Panc1 (cell line): ENCODE data around the gene RAD50. TPM values are rescaled to one million over a fixed set of nuclear protein-coding genes. Genes with fewer than 3 reads are reported as not detected.

ENCODE experiments used
- ATAC-seq: fragments of 200-7000 bp; cut with Tn5 transposase; 2 replicates; pipeline ENCODE4 v1.9.1; 2020; ENCODE audit warnings: mild to moderate bottlenecking, moderate library complexity
- BruUV-seq: library from RNA; stranded (reverse); fragments of 400-500 nt; replicated peaks from 2 replicates; lab custom pipeline; 2021; lab: Mats Ljungman, UMichigan
- CTCF ChIA-PET: fragments of 300-600 bp; sonication (Branson Sonifier 250); formaldehyde crosslinking; loops from one replicate; lab custom pipeline; 2022; ENCODE audit warnings: antibody characterized with exemption; lab: Charles Lee
- POLR2A ChIA-PET: fragments of 300-600 bp; sonication (Branson Sonifier 250); formaldehyde crosslinking; loops from one replicate; lab custom pipeline; 2022; ENCODE audit warnings: antibody characterized with exemption; lab: Charles Lee
- DNase-seq: peaks from one replicate; pipeline ENCODE4 v3.0.0-alpha.2; 2010; ENCODE audit warnings: low read depth, low spot score
- H3K27ac ChIP-seq: 2 replicates; pipeline ENCODE4 v1.5.1; 2011; ENCODE audit warnings: mild to moderate bottlenecking, low read length, inconsistent platforms
- H3K27me3 ChIP-seq: fragments of 200-500 bp; sonication (Bioruptor generic); 2 replicates; pipeline ENCODE4 v1.6.0; 2014; ENCODE audit warnings: low read length, inconsistent platforms; ENCODE audit not compliant: control insufficient read depth, insufficient read depth
- H3K36me3 ChIP-seq: fragments of 200-500 bp; sonication (Bioruptor generic); 2 replicates; pipeline ENCODE4 v1.5.1; 2014; ENCODE audit warnings: inconsistent platforms, mild to moderate bottlenecking, low read length, moderate library complexity; ENCODE audit not compliant: control insufficient read depth, insufficient read depth
- H3K4me1 ChIP-seq: 2 replicates; pipeline ENCODE4 v1.5.1; 2011; ENCODE audit warnings: inconsistent platforms, mild to moderate bottlenecking, low read length, moderate library complexity; ENCODE audit not compliant: control insufficient read depth, insufficient read depth
- H3K4me3 ChIP-seq, 2 experiments: 2 replicates each; pipeline ENCODE4 v1.5.1; 2011 to 2012; ENCODE audit warnings: low read depth in 2 of 2, low read length in 2 of 2, mild to moderate bottlenecking in 2 of 2, inconsistent platforms in 1 of 2, moderate library complexity in 1 of 2
- H3K9me3 ChIP-seq: fragments of 200-500 bp; sonication (Bioruptor generic); 2 replicates; pipeline ENCODE4 v1.5.1; 2014; ENCODE audit warnings: low read depth, mild to moderate bottlenecking, inconsistent platforms, low read length, moderate library complexity; ENCODE audit not compliant: control insufficient read depth, insufficient read depth
- POLR2AphosphoS5 ChIP-seq: IDR thresholded peaks from 2 replicates; pipeline ENCODE4 v1.6.1; 2012; ENCODE audit warnings: mild to moderate bottlenecking, low read depth, low read length, moderate library complexity
- SIN3A ChIP-seq: IDR thresholded peaks from 2 replicates; pipeline ENCODE4 v1.6.1; 2012; ENCODE audit warnings: low read depth, mild to moderate bottlenecking, low read length, moderate library complexity, borderline replicate concordance; ENCODE audit not compliant: insufficient read depth
- TCF7L2 ChIP-seq: IDR thresholded peaks from 2 replicates; pipeline ENCODE4 v1.6.1; 2011; ENCODE audit warnings: mild to moderate bottlenecking, low read depth, low read length, inconsistent platforms
- in situ Hi-C: cut with HindIII; loops from 2 replicates; pipeline ENCODE4 v1.10.0; 2016; ENCODE audit warnings: low sequenced_read_pairs, low pct_unique_long_range_greater_than_20kb
- intact Hi-C: fragments of 100-400 bp; cut with micrococcal nuclease; formaldehyde crosslinking; loops from one replicate; pipeline ENCODE4 v1.10.0; 2022; ENCODE audit not compliant: unreplicated experiment
- total RNA-seq: library from RNA; stranded (reverse); gene quantifications from one replicate; pipeline ENCODE4 v1.2.1, GENCODE V29; 2021; ENCODE audit not compliant: unreplicated experiment
- TF ChIP-seq, protein P1 (sequence below): fragments of 450-650 bp; IDR thresholded peaks from 2 replicates; pipeline ENCODE4 v1.5.1; 2017; ENCODE audit warnings: mild to moderate bottlenecking
- TF ChIP-seq, protein P2 (sequence below), 2 experiments: IDR thresholded peaks; 2 replicates each; pipeline ENCODE4 v1.6.1; 2011 to 2012; ENCODE audit warnings: low read depth in 2 of 2, control low read depth in 1 of 2, low read length in 1 of 2, mild to moderate bottlenecking in 1 of 2, moderate library complexity in 1 of 2; ENCODE audit not compliant: insufficient read depth in 1 of 2

The RAD50 gene
- total RNA-seq, 1 experiment from 2014 or later, result 77.6 TPM

DNA sequence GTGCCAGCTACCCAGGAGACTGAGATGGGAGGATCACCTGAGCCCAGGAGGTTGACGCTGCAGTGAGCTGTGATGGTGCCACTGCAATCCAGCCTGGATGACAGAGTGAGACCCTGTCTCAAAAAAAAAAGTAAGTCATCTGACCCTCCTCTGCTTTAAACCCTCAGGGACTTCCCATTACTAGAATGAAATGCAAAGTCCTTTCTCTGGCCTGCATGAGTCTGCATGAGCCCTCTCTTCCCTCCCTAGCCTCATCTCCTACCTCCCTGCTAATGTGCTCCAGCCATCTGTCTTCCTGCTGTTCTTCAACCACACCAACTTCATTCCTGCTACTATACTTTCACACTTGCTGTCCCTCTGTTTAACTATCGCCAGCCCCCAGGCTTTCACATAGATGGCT, 28.8 kb upstream of the RAD50 start:
- H3K36me3 ChIP-seq, result no peaks in the 10 kb centered on the region
- H3K27me3 ChIP-seq, result peaks cover 7% of the 10 kb centered on the region; the same call in 1 of the 2 replicates
- TF ChIP-seq TCF7L2 (no peak), POLR2AphosphoS5 (no peak), SIN3A (no peak)
- TF ChIP-seq, protein P1, sequence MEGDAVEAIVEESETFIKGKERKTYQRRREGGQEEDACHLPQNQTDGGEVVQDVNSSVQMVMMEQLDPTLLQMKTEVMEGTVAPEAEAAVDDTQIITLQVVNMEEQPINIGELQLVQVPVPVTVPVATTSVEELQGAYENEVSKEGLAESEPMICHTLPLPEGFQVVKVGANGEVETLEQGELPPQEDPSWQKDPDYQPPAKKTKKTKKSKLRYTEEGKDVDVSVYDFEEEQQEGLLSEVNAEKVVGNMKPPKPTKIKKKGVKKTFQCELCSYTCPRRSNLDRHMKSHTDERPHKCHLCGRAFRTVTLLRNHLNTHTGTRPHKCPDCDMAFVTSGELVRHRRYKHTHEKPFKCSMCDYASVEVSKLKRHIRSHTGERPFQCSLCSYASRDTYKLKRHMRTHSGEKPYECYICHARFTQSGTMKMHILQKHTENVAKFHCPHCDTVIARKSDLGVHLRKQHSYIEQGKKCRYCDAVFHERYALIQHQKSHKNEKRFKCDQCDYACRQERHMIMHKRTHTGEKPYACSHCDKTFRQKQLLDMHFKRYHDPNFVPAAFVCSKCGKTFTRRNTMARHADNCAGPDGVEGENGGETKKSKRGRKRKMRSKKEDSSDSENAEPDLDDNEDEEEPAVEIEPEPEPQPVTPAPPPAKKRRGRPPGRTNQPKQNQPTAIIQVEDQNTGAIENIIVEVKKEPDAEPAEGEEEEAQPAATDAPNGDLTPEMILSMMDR, result no peak
- TF ChIP-seq, protein P2, sequence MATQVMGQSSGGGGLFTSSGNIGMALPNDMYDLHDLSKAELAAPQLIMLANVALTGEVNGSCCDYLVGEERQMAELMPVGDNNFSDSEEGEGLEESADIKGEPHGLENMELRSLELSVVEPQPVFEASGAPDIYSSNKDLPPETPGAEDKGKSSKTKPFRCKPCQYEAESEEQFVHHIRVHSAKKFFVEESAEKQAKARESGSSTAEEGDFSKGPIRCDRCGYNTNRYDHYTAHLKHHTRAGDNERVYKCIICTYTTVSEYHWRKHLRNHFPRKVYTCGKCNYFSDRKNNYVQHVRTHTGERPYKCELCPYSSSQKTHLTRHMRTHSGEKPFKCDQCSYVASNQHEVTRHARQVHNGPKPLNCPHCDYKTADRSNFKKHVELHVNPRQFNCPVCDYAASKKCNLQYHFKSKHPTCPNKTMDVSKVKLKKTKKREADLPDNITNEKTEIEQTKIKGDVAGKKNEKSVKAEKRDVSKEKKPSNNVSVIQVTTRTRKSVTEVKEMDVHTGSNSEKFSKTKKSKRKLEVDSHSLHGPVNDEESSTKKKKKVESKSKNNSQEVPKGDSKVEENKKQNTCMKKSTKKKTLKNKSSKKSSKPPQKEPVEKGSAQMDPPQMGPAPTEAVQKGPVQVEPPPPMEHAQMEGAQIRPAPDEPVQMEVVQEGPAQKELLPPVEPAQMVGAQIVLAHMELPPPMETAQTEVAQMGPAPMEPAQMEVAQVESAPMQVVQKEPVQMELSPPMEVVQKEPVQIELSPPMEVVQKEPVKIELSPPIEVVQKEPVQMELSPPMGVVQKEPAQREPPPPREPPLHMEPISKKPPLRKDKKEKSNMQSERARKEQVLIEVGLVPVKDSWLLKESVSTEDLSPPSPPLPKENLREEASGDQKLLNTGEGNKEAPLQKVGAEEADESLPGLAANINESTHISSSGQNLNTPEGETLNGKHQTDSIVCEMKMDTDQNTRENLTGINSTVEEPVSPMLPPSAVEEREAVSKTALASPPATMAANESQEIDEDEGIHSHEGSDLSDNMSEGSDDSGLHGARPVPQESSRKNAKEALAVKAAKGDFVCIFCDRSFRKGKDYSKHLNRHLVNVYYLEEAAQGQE (IDR thresholded peaks at IDR 0.05; ENCODE audit: insufficient read depth in 1 of 2, low read depth in 2 of 2, low read length in 1 of 2), result no peak
- no peaks in the 10 kb centered on the region for H3K4me1 ChIP-seq
- ChIA-PET POLR2A (no interaction called here), CTCF (interaction anchor here (1.3 kb wide), 1 partner anchor 292 kb away, joined by 3 read pairs; no protein-coding TSS in a partner anchor)
- intact Hi-C loops (loop anchor here (10.0 kb wide), 1 partner anchor 287 kb away; the partner anchor contains the start of gene SOWAHA), in situ Hi-C loops (no loop called here)
- no peaks in the 10 kb centered on the region for H3K9me3 ChIP-seq
- ATAC-seq, result no peak
- H3K4me3 ChIP-seq, result no peak overlapping the region
- no peak overlapping the region for H3K27ac ChIP-seq
- no TSS peak for BruUV-seq
- DNase-seq, result no peak

DNA sequence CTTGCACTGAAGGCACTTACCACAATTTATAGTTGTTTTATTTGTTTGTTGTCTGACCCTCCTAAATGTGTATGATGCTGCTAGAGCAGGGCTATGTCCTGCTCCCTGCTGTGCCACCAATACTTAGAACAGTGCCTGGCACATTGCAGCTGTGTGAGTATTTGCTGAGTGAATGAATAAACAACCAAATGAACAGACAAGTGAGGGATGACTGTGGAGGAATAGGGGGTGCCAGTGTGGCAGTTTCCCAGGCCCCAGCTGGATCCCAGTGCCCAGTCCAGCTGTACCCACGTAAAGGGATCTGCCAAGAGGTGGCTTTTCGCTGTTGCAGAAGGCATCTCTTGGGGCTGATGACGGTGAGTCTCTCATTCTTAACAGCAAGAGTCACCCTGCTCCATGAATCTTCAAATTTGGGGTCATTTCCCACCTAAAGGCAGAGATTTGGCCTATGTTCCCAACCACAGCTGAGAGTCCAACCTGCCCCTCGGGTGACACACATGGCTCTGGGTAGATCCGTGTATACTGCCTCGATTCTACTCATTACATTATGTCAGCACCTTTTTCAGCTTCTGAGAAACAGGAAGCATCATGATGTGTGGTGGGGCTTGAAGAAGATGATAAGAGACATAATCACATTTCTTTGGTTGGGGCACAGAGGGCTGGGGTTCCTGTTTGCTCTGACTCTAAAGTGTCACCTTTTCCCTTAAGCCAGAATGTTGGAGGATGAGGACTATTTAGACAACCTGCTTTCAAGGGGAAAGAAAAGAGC, 27.7 kb upstream of the RAD50 start:
- BruUV-seq, result no TSS peak
- DNase-seq, result no peak
- no peaks in the 10 kb centered on the region for H3K4me1 ChIP-seq
- H3K36me3 ChIP-seq, result no peaks in the 10 kb centered on the region
- H3K4me3 ChIP-seq, result no peak overlapping the region
- no peak overlapping the region for H3K27ac ChIP-seq
- H3K27me3 ChIP-seq, result peaks cover 10% of the 10 kb centered on the region; the same call in 1 of the 2 replicates
- in situ Hi-C loops, result no loop called here
- no peaks in the 10 kb centered on the region for H3K9me3 ChIP-seq
- TF ChIP-seq, protein P2 (IDR thresholded peaks at IDR 0.05; ENCODE audit: insufficient read depth in 1 of 2, low read depth in 2 of 2, low read length in 1 of 2), result no peak
- TF ChIP-seq, protein P1, result no peak
- TF ChIP-seq POLR2AphosphoS5 (no peak), TCF7L2 (no peak), SIN3A (no peak)
- POLR2A ChIA-PET, result no interaction called here
- no peak for ATAC-seq
- CTCF ChIA-PET, result no interaction called here
- intact Hi-C loops, result loop anchor here (10.0 kb wide), 1 partner anchor 286 kb away; the partner anchor contains the start of gene SOWAHA
